ENCODE results near the gene GADD45G.

The GADD45G gene

DNA sequence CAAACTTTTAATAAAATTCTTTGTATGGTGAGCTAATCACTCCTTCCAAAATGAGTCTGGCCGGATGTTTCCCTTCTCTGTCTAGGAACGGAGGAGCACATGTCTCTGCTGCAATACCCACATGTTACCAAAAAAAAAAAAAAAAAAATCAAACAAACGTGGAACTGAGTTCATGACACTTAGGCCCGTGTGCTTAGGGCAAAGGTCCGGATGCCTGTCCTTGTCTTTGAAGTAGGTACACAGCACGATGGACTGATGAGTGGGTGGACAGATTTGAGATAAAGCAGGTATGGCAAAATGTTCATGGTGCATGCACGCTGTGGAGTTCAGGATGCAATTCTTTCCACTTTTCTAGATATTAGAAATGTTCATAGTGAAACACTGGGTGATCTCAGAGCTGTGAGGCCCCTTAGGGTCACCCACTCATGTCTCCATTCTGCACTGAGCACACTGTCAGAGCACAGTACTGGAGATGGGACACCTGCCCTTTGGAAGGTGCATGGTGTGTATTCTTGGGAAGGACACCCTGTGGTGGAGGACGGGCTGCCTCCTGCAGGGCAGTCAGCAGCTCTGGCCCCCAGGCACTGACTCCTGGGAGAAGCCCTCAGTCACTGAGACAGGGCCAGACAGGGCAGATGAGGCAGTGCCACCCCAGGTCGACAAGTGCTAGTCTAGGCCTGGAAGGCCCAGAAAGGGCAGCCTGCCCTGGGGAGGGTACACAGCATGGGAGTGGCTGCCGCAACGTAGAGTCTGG, 43.6 kb downstream of the GADD45G start:
- FAIRE-seq: no peak
- DNase-seq (ENCODE audit: low spot score): no peak

DNA sequence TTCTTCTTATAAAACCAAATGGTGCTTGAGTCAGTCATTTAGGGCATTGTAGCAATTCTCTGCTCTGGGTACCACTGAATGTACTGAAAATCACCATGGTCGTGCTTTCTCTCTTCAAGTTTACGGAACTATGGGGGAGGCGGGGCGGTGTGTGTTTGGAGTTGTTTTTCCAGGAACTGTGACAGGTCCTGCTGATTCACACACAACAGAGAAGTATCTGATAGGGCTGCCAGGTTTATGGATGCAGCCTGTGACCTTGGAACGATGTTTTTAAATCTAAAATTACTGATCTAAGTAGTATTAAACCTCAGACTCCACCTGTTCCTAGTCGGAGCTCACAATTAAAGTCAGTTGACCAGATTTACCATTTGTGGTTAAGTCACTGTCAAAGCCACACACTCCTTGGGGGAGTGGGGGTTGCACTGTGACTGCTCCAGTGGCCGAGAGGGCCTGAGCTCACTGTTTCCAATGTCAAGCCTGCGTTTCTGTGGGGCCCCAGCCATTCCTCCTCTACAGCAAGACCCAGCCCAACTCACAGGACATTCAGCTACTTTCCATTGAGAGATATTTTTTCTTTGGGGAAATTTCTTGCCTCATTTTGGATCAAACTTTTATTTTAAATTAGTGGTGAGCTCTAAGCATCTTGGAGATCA, 44.4 kb downstream of the GADD45G start:
- DNase-seq (ENCODE audit: low spot score): no peak
- FAIRE-seq: no peak

DNA sequence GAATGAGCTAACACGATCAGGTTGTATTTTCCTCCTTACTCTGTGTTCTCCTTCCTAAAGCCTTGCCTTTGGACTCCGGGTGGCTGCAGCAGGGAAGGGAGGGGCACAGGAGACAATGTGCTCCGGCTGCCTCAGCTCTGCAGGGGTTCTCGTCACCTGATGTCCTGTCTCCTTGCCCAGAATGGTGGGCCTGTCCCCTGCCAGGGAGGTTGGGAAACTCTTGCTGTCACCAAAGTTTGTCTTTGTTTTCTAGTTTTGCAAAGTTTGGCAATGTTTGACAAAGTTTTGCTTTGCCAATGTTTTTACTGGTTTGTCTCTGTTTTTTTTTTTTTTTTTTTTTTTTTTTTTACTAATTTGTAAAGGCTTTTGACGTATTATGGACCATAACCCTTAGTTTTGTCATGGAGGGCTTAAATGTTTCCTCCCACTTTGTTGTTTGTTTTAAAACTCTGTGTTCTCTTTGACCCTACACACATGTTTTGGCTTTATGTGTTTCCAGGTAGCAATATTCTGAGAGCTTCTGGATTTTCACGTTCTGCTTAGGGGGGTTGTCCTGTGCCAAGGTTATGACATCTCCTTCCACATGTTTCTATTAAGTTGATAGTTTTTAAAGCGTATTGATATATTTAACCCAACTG, 49.3 kb downstream of the GADD45G start:
- no peak for DNase-seq (ENCODE audit: low spot score)
- no peak for FAIRE-seq

DNA sequence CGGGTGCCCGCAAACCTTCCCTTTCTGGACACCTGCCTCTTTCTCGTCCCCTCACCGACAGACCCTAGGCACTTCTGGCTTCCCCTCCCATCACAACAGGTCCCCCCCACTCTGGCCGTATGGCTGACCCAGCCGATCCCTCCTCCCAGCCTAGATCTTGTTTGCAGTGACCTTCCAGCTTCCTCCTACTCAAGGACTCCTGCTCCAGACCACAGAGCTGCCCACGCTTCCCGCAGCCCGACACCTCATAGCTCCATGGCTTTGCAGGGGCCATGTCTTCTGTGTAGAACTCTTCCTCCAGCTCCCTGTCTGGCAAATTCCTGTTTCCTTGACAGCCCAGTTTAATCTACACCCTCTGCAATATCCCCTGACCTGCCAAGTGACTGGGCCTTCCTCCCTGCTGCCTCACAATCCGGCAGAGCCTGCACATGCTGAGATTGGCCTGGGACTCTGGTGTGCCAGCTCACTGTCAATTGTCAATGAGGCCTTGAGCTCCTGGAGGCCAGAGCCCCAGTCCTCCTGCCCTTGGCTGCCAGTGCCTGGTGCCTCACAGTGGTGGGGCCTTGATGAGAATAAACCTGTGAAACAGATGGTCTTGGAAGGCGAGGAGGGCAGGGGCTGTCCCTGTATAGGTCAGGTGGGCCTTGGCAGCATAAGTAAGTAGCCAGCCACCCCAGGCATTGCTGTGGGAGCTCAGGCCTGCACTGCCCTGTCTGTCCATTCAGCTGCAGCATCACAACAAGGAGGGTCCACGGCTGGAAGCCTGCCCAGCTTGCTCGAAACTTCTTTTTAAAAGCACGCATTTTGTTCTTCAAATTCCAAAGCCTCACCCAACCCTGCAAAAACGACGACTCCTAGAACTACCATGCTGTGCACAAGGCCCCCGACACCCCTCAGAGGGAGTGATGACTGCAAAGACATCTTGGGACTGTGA, 50.5 kb downstream of the GADD45G start:
- FAIRE-seq (no peak), DNase-seq (ENCODE audit: low spot score) (no peak)

Data from urothelium cell line (cell line).